Adrenal gland (tissue), 12 donors: ENCODE data around the gene FUT6. TPM values are rescaled to one million over a fixed set of nuclear protein-coding genes. Genes with fewer than 3 reads are reported as not detected.
"Not testable (repeated sequence)": the region's sequence is repeated elsewhere in the genome, so short reads cannot be mapped to it uniquely, and the experiment has no call there.

Source experiments
- DNase-seq, 7 donors: peaks; one replicate each; pipeline ENCODE4 v3.0.0-alpha.2; 2019 to 2020
- H3K27ac ChIP-seq, 5 donors: fragments of 200-600 bp; sonication (generic) in 4 of 5; 1 replicate in 3 of 5; 2 replicates in 2 of 5; pipeline versions ENCODE4 v1.5.1 to v1.8.0; 2016 to 2020; ENCODE audit warnings: mild to moderate bottlenecking in 1 of 5
- H3K27me3 ChIP-seq: fragments of 200-600 bp; 2 replicates; pipeline ENCODE4 v1.8.0; 2021
- H3K36me3 ChIP-seq, 2 donors: fragments of 200-600 bp; replicated peaks in 1 of 2; 1 replicate in 1 of 2; 2 replicates in 1 of 2; pipeline versions ENCODE4 v1.5.1 to v1.8.0; 2018 to 2022
- H3K4me1 ChIP-seq, 2 donors: fragments of 200-600 bp; replicated peaks in 1 of 2; 1 replicate in 1 of 2; 2 replicates in 1 of 2; pipeline versions ENCODE4 v1.5.1 to v1.8.0; 2018 to 2021
- H3K4me3 ChIP-seq, 4 donors: fragments of 200-600 bp; sonication (generic) in 3 of 4; one replicate each; pipeline ENCODE4 v1.5.1; 2016 to 2018
- H3K9me3 ChIP-seq, 3 donors: fragments of 200-600 bp; sonication (generic) in 1 of 3; replicated peaks in 1 of 3; 1 replicate in 2 of 3; 2 replicates in 1 of 3; pipeline versions ENCODE4 v1.5.1 to v1.8.0; 2016 to 2021
- CTCF ChIP-seq, 6 experiments: fragments of 450-650 bp in 4 of 6; fragments of 200-600 bp in 2 of 6; sonication (generic) in 1 of 6; IDR thresholded peaks; 1 replicate in 5 of 6; 2 replicates in 1 of 6; pipeline versions ENCODE4 v1.5.1 to v1.8.0; 2016 to 2021; ENCODE audit warnings: antibody characterized with exemption in 6 of 6, mild to moderate bottlenecking in 2 of 6, moderate library complexity in 1 of 6
- POLR2A ChIP-seq, 2 donors: fragments of 450-650 bp; IDR thresholded peaks; one replicate each; pipeline ENCODE4 v1.6.1; 2017; ENCODE audit warnings: antibody characterized with exemption in 2 of 2, mild to moderate bottlenecking in 2 of 2, moderate library complexity in 1 of 2
- WGBS, 4 donors: extraction: QIAGEN DNeasy Blood & Tissue Kit in 2 of 4; methylation state at CpG; one replicate each; pipeline versions ENCODE4 v1.1.5 to v1.1.7; 2013 to 2017; 5-methylcytosine and 5-hydroxymethylcytosine counted together
- intact Hi-C, 2 donors: fragments of 100-400 bp; cut with DNase I; formaldehyde crosslinking; loops; one replicate each; pipeline versions ENCODE4 v1.14.1 to v1.15.0; 2022 to 2023
- polyA plus RNA-seq, 3 donors: library from polyadenylated mRNA; stranded (reverse); fragments of 200-250 nt in 2 of 3; fragments of 350-450 nt in 1 of 3; fragmentation: Illumina TruSeq in 1 of 3; extraction: RNeasy Lipid Tissue Mini Kit (QIAGEN cat#74804) in 1 of 3; gene quantifications; one replicate each; pipeline ENCODE4 v1.2.3, GENCODE V29; 2013 to 2014
- total RNA-seq, 9 donors: library from RNA; depleted of rRNA in 4 of 9; stranded (reverse); fragments of >200 nt in 4 of 9; fragments of 120-200 nt in 1 of 9; fragmentation: NEBNext Ultra II Directional in 1 of 9; extraction: Animal tissue kit (Norgen Biotek cat#: 25700) in 1 of 9; gene quantifications; one replicate each; pipeline versions ENCODE4 v1.1.0 to v1.2.4, GENCODE V29; 2013 to 2023
- donor health status: healthy with polysubstance abuse.
- donor health status: Bipolar disorder and iron deficiency.
- donor health status: DM: yes; HTN: yes; CAD: no.
- donor health status: DM: no; HTN: no; CAD: no.
- donor health status: DM: no; HTN: no; CAD: no.
- donor health status: DM: yes; HTN: yes; CAD: no.

FUT6 gene
- total and polyA plus RNA-seq, 12 donors = 0.03 TPM; not detected in 11

GRCh38 chr19:5877427-5877826 lies 37.9 kb upstream of the FUT6 start:
- TF ChIP-seq POLR2A (IDR thresholded peaks at IDR 0.05) (no peak), CTCF (IDR thresholded peaks at IDR 0.05) (no peak)
- intact Hi-C loops = no loop called here
- H3K9me3 ChIP-seq = no peaks in the 10 kb centered on the region
- no peaks in the 10 kb centered on the region for H3K36me3 ChIP-seq
- H3K4me3 ChIP-seq = no peak overlapping the region
- WGBS, 4 donors = 72 to 79% (median 75%) methylated on average over 6 to 8 of the region's 8 CpGs; no CpG with 5 or more reads in 1 of the 4 donors
- DNase-seq = no peak
- H3K4me1 ChIP-seq = peaks cover 5 to 11% of the 10 kb centered on the region in 2 donors
- H3K27me3 ChIP-seq = no peaks in the 10 kb centered on the region
- H3K27ac ChIP-seq = no peak overlapping the region

- H3K27me3 ChIP-seq, H3K27ac ChIP-seq, intact Hi-C loops, H3K36me3 ChIP-seq, H3K9me3 ChIP-seq, DNase-seq, H3K4me1 ChIP-seq, H3K4me3 ChIP-seq: not testable (repeated sequence)
- WGBS, 4 donors = 67 to 84% (median 75%) methylated on average over 6 to 7 of the region's 7 CpGs
These were observed 35.0 kb upstream of the FUT6 start for GRCh38 chr19:5874496-5874895.

GRCh38 chr19:5873617-5874199 lies 34.2 kb upstream of the FUT6 start:
- TF ChIP-seq POLR2A (IDR thresholded peaks at IDR 0.05) = no peak
- TF ChIP-seq CTCF (IDR thresholded peaks at IDR 0.05) = no peak
- Histone ChIP-seq H3K4me3 (no peak overlapping the region), H3K36me3 (no peaks in the 10 kb centered on the region), H3K27ac (no peak overlapping the region), H3K27me3 (no peaks in the 10 kb centered on the region), H3K9me3 (no peaks in the 10 kb centered on the region), H3K4me1 (no peaks in the 10 kb centered on the region)
- 93 to 95% (median 94%) methylated on average over 10 to 12 of the region's 12 CpGs for WGBS, 4 donors
- intact Hi-C loops = no loop called here
- DNase-seq = no peak

- H3K36me3 ChIP-seq = no peaks in the 10 kb centered on the region
- H3K27me3 ChIP-seq = no peaks in the 10 kb centered on the region
- DNase-seq = no peak
- H3K4me1 ChIP-seq = no peaks in the 10 kb centered on the region
- intact Hi-C loops = no loop called here
- WGBS, 4 donors = 80 to 87% (median 81%) methylated on average over 12 of the region's 12 CpGs
- no peaks in the 10 kb centered on the region for H3K9me3 ChIP-seq
- no peak overlapping the region for H3K4me3 ChIP-seq
- no peak for TF ChIP-seq POLR2A (IDR thresholded peaks at IDR 0.05)
- no peak overlapping the region for H3K27ac ChIP-seq
These were observed 31.5 kb upstream of the FUT6 start for GRCh38 chr19:5870986-5871394.

- Histone ChIP-seq H3K4me3 (no peak overlapping the region), H3K36me3 (no peaks in the 10 kb centered on the region), H3K27ac (no peak overlapping the region), H3K27me3 (no peaks in the 10 kb centered on the region), H3K9me3 (no peaks in the 10 kb centered on the region), H3K4me1 (no peaks in the 10 kb centered on the region)
- 81 to 87% (median 84%) methylated on average over 18 to 31 of the region's 31 CpGs for WGBS, 4 donors
- intact Hi-C loops = no loop called here
- no peak for TF ChIP-seq CTCF (IDR thresholded peaks at IDR 0.05)
- TF ChIP-seq POLR2A (IDR thresholded peaks at IDR 0.05) = no peak
- DNase-seq = no peak
These were observed 28.0 kb upstream of the FUT6 start for GRCh38 chr19:5867201-5868136.
